ENCODE data around the gene RMND1.

DNA sequence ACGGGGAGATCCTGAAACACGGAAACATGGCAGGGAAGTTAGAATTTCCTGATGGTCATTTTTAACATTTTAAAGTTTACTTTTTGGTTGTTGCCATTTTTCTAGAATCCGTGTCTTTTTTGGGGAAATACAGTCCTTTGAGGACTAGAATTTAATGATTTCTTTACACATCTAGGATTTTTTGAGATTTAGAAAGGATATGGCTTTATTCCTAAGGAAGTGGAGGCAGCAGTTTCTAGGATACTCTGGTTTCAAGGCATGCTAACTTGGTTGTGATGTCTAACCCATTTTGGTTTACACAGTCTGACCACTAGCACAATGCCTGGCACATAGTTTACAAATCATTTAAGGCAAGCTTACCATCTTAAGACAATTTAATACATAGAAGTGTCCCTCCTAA lies 59.5 kb downstream of the RMND1 start:
- TF ChIP-seq, protein P1, sequence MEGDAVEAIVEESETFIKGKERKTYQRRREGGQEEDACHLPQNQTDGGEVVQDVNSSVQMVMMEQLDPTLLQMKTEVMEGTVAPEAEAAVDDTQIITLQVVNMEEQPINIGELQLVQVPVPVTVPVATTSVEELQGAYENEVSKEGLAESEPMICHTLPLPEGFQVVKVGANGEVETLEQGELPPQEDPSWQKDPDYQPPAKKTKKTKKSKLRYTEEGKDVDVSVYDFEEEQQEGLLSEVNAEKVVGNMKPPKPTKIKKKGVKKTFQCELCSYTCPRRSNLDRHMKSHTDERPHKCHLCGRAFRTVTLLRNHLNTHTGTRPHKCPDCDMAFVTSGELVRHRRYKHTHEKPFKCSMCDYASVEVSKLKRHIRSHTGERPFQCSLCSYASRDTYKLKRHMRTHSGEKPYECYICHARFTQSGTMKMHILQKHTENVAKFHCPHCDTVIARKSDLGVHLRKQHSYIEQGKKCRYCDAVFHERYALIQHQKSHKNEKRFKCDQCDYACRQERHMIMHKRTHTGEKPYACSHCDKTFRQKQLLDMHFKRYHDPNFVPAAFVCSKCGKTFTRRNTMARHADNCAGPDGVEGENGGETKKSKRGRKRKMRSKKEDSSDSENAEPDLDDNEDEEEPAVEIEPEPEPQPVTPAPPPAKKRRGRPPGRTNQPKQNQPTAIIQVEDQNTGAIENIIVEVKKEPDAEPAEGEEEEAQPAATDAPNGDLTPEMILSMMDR (IDR thresholded peaks at IDR 0.05; ENCODE audit: low read depth, low read length) = no peak
- no peak for TF ChIP-seq POLR2A (IDR thresholded peaks at IDR 0.05; ENCODE audit: extremely low read depth, insufficient read length)
- TF ChIP-seq MYC (IDR thresholded peaks at IDR 0.05; ENCODE audit: low read depth, low read length) = no peak
- TF ChIP-seq MAX (IDR thresholded peaks at IDR 0.05; ENCODE audit: low read depth, low read length) = no peak
